CD4-positive, alpha-beta T cell treated with Interleukin-12 subunit alpha and Interleukin-12 subunit beta, for 1 hour (primary cell): ENCODE measurements around the gene FGF2.
"Not testable (repeated sequence)": the region's sequence is repeated elsewhere in the genome, so short reads cannot be mapped to it uniquely, and the experiment has no call there.

Experiments used
- DNase-seq: peaks from one replicate; pipeline ENCODE4 v3.0.0-alpha.2; 2020

Gene FGF2

DNA sequence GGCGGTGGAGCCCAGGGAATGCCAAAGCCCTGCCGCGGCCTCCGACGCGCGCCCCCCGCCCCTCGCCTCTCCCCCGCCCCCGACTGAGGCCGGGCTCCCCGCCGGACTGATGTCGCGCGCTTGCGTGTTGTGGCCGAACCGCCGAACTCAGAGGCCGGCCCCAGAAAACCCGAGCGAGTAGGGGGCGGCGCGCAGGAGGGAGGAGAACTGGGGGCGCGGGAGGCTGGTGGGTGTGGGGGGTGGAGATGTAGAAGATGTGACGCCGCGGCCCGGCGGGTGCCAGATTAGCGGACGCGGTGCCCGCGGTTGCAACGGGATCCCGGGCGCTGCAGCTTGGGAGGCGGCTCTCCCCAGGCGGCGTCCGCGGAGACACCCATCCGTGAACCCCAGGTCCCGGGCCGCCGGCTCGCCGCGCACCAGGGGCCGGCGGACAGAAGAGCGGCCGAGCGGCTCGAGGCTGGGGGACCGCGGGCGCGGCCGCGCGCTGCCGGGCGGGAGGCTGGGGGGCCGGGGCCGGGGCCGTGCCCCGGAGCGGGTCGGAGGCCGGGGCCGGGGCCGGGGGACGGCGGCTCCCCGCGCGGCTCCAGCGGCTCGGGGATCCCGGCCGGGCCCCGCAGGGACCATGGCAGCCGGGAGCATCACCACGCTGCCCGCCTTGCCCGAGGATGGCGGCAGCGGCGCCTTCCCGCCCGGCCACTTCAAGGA lies at the start of gene FGF2:
TSS of gene FGF2 (plus strand) at position 279 of the 705 bp plus-strand sequence. CDS start at position 623, 344 bp downstream.
- peak; percentile 6 for DNase-seq

DNA sequence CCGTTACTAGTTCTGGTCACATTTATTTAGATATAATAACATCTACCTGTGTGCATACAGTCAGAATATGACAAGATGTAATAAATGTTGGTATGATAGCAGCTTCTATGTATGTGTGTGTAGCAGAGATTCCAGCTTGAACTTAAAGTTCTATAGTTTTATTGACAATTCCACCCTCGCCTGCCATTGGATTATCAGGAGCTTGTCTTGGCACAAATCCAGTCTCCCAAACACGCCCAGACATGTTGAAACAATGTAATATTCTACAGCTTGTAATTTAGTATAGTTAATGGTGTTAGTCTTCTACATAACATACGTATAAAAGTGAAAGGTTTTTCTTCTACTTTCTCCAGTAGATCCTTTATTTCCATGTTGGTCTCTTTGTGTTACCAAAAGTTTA lies 49.7 kb upstream of the FGF2 start:
- no peak for DNase-seq

DNA sequence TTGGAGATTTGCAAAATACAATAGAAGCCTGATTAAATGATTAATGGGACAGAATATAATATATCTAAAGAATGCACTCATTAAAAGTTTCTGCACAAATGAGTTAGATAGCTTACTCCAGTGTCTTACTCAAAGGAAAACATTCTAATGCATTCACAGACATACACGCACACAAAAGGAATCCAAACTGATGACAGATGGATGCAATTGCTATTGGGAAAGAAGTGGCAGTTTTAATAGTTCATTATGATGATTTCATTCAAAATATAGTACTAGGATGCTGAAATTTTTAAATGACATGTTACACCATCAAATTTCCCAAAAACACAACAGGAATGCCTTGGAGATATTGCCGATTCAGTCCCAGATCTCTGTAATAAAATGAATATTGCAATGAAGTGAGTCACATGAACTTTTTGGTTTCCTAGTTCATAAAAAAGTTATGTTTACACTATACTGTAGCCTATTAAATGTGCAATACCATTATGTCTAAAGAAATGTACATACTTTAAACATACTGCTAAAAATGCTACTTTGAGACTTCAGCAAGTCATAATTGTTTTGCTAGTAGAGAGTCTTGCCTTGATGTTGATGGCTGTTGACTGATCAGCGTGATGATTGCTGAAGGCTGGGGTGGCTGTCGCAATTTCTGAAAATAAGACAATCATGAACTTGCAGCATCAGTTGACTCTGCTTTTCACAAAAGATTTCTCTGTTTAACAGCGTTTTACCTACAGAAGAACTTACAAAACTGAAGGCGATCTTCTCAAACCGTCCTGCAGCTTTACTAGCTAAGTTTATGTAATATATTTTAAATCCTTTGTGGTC lies 48.6 kb upstream of the FGF2 start:
- no peak for DNase-seq

DNA sequence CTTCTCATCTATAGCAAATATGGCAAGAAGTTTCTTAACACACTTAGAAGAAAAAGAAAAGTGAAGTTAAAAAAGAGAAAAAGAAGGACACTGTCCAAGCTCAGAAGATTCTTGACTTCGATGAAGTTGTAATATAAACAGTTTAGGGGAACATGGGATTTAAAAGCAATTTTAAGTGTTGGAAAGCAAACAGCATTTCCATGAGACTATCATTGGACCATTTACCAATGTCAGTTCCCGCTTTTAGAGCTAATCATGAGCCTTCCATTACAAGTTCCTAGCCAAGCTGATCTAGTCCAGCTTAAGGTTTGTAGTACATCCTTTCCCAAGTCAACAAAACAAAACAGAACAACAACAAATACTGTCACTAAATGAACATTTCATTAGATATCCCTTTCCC lies 45.1 kb upstream of the FGF2 start:
- no peak for DNase-seq

DNA sequence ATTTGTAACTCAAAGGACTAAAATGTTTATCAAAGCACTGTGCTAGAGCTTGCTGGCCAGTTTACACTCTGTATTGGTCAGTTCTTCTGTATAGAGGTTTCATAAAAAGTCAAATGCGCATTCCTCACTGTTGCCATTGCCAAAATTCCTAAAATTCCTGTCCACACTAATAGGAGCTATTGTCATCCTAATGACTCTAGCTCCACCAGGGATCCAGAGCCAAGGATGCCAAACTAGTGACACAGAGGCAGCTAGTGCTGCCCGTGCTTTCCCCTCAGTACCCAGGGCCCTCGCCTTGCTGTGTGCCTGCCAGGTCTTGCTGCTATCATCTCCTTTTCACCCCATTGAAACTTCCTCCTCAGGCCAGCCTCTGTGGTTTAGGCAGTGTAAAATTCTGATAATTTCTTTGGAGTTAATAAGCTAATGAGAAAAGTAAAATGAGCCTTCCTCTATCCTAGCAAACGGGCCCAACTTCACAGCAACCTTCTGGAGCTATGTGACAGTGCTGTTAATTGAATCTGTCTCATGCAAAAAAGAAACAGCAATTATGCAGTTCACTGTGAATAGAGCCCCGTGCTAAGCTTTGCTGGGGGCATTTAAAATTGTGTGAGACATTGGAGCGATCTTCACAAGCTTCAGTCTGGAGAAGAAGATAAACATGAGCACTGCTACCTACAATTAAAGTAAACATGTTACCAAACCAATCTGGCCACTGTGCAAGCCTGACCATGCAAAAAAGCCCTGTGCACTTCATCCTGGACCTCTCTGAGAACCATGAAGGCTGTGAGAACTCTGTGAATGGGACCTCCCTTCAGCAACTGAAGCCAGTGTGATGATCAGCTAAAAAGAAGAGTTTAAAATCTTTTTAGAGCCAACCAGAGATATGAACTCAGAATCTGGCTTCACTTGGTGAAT lies 43.1 kb upstream of the FGF2 start:
- DNase-seq: no peak

DNA sequence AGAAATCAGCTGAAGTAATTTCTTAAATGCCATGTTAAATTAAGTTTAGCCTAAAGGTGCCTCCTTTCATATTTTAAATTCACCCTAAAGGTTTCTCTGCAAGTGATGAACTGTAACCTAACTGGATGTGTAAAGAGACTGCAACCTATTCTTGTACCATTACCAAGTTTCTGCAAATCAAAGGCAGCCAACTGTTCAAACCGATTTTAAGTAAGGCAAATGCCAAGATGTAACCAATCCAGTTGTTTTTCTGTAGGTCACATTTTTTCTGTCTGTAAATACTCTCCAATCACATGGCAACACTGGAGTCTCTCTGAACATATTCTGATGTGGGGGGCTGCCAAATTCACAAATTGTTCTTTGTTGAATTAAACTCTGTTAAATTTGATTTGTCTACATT lies 42.4 kb upstream of the FGF2 start:
- DNase-seq: no peak

DNA sequence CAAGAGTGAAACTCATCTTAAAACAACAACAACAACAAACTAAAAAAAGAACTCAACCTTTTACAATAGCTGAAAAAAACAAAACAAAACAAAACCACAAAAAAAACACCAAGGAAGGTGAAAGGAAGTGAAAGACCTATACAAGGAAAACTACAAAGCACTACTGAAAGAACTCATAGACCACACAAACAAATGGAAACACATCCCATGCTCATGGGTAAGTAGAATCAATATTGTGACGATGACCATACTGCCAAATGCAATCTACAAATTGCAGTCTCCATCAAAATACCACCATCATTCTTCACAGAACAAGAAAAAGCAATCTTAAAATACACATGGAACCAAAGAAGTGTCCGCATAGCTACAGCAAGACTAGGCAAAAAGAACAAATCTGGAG lies 41.5 kb upstream of the FGF2 start:
- no peak for DNase-seq

DNA sequence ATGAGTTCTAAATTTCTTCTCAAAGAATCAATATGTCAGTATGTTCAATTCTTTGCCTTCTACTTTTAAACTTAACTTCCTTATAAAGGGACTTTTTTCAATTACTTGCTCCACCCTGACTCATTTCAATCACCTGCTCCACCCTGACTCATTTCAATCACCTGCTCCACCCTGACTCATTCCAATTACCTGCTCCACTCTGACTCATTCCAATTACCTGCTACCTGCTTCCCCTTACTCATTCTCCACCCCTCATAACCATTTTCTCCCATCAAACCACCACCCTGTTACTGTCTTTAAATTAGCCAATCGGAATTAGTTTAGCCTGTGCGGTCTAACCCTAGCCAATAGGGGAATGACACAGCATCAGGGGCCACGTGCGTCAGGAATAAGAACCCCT lies 40.3 kb upstream of the FGF2 start:
- DNase-seq: not testable (repeated sequence)

DNA sequence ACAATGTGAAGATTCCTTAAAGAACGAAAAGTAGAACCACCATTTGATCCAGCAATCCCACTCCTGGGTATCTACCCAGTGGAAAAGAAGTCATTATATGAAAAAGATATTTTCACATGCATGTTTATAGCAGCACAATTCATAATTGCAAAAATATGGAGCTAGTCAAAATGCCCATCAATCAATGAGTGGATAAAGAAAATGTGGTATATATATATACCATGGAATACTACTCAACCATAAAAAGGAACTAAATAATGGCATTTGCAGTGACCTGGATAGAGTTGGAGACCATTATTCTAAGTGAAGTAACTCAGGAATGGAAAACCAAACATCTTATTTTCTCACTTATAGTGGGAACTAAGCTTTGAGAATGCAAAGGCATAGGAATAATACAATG lies 39.7 kb upstream of the FGF2 start:
- DNase-seq: not testable (repeated sequence)

DNA sequence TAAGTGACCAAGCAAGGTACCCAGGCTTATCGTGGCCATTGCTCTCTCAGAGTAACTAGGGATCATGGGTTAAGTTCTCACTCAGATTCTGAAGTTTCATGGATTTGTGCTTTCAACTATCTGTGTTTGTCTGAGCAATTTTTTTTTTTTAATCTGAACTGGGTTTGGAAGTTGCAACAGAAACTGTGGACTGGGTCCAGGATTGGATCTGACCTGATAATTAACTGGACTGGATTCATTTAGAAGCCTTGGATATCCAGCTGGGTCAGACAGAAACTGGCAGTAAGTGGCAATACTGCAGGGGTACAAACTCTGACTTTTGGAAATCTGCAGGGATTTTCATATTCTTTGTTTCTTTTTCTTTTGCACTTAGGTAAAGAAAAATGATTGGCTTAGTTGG lies 38.7 kb upstream of the FGF2 start:
- DNase-seq: no peak

DNA sequence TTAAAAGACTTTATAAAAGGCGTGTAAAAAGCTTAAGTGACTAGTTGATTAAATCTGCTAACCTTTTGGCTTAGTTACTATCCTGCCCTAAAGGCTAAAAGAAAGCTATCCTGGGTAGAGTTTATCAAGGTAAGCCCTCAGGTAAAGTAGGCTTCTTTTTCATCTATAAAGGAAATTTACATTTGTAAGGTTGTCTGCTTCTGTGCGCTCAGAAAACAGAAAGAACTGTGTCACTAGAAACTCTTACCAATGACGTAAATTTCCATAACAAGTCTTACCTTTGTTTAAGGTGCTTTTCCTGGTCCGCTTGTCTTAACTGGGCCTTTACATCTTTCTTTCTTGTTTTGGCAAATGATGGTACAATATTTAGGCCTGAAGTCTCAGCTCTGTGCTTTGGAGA lies 37.7 kb upstream of the FGF2 start:
- DNase-seq: no peak

DNA sequence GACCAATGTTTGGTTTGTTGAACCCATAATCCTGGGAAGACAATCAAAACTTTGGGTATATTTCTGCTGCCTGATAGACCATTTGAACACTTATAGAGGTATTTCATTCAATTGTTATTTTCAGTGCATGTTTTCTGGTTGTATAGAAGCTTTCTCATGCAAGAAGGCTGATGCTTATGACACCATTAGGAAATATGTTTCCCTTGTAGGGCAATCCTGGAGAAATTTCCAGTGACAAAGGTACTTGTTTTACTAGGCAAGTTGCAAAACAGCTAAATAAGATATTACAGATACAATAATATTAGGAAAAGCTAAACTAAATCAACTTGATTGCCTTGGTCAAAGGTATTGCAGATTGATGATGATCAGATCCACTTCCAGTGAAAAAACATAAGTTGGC lies 32.8 kb upstream of the FGF2 start:
- DNase-seq: no peak

DNA sequence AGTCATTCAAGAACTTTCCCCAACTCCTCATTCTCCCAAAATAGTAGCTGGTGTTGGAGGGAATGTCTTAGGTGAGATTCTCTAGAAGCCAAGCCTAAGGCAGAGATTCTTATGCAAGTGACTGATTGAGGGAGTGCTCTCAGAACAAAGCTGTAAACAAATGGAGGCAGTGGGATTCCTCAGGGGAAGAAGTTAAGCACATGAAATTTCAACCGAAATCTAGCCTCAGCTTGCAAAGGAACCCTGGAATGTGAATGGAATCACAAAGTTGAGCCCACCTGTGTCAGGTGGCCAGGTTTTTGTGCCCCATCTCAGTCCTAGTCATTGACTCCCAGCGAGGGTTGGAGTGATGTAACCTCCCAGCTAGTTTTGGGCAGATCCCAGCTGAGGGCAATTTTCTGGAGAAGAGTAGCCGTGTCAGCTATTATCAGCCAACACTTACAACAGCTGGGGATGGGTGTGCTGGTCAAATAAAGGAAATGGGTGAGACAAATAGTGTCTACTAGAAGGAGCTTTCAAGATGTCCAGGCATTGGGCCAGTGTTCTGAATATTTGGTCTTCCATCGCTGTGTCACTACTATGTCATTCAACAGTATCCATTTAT lies 29.7 kb upstream of the FGF2 start:
- DNase-seq: no peak

DNA sequence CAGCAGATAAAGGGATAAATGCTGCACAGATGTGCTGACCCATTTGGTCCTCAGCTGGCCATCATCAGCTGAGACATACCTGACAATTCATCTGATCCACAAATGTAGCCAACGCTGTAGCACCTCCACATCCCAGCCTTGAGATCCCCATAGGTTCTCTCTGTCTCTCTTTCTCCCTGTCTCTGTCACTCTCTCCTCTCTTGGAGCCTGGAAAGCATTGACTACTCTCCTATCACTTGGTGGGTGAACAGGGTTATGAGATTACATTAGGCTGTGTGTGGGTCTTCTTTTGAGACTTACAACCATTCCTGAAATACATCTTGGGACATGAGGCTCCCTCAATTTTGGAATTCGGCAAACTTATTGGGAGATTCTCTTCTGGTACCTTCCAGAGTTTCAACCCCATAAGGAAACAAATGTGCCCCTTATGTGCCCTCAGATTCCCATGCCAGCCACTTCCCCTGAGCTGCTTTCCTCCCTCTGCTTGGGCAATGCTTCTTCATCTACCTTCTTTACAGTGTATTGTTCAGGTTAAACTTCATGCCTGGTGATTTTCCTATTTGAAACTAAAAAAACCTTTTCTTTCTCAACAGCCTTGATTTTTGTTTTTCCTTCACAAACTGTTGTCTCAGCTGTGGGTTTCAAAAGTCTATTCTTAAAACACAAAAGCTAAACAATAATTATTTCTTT lies 29.1 kb upstream of the FGF2 start:
- DNase-seq: no peak

DNA sequence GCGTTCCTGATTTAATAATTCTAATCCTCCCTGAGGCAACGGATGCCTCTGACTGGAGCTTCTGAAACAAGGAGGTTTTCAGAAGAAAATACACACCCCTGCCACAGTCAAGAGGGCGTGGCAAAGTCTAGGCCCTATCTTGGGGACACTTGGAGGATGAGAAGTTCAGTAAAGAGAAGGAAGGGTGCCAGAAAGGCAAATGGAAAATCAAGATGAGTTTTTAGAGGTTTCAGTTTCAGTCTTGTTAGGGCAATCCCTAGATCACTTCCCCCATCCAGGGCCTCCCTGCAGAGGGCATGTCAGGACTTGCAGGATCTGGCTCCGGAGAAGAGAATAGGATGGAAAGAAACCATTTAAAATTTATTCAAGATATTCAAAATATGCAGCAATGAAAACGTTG lies 28.5 kb upstream of the FGF2 start:
- no peak for DNase-seq

DNA sequence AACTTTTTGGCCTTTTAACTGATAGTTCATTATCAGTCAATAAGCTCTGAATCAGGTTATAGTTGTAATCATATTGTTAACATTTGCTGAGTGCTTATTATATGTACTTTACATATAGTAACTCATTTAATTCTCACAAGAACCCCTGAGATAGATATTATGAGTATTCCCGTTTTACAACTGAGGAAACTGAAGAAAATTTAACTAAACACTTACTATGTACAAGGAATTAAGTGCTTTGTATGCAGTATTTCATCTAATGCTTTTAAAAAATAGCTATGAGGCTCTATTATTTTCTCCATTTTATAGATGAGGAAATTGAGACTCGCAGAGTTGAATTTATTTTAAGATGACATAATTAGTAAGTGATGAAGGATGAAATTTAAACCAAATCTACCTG lies 27.7 kb upstream of the FGF2 start:
- no peak for DNase-seq

DNA sequence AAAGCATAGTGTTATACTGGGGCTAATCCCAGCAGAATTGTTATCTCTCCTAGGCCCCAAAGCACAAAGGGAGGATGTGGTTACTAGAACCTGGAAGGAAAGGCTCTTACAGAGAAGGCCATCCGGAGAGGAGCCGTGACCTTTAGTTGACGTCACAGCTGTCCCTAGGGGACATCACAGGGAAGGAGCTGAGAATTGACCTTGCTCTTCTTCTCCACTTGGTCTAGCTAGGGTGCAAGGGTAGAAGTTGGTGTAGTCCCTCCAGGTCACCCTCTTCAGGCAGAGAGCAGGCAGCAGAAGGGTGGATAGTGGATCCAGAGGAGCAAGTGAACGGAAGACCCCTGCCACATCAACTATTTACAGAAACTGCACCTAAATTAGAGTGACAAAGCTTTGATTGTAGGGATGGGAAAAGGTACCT lies 22.8 kb upstream of the FGF2 start:
- DNase-seq: no peak

DNA sequence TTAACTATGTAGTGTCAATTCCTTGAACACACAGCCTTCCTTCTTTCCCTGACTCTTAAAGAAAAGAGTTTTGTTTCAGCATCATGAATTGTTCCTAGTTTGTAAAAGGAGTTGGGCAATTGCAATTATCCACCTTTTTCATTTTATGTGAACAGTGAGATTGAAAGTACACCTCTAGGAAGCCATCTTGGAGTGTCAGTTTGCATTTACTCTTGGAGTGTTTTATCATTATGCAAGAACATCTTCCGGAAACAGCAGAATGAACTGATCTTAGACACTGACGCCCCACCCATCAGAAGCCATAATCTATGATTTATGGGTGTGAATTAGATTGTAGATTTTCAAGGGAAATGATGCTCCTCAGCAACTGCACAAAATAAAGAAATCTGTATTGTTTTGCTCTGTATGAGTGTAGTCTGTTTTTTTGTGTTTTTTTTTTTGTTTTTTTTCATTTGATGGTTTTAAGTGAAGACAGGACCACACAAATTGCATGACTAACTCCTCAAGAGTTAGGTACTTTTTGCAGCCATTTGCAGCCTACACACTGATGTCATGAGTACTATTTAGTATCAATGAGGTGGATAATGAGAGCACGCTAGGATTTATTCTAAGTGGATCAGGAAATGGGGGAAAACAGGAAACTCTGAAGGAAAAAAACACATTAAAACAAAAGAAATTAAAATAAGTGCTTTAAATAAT lies 19.5 kb upstream of the FGF2 start:
- no peak for DNase-seq

DNA sequence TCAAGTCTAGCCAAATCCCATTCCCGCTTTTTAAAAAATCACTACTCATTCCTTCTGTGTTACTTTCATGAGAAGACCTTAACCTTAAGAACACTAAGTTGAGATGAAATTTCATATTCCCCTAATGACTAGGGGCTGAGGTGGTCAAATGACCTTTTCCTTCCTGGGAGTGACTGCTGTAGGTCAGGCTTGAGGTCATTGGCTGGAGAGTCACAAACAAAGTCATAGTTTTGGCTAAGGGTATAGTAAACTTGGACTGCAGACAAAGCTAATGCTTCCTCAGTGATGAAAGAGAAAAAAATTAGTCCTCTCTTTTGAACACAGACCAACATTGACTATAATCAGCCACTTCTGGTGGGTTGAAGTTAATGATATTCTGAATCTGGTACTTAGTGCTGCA lies 16.0 kb upstream of the FGF2 start:
- no peak for DNase-seq

DNA sequence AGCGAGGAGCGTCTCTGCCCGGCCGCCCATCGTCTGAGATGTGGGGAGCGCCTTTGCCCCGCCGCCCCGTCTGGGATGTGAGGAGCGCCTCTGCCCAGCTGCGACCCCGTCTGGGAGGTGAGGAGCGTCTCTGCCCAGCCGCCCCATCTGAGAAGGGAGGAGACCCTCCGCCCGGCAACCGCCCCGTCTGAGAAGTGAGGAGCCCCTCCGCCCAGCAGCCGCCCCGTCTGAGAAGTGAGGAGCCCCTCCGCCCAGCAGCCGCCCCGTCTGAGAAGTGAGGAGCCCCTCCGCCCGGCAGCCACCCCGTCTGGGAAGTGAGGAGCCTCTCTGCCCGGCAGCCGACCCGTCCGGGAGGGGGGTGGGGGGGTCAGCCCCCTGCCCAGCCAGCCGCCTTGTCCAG lies 14.8 kb upstream of the FGF2 start:
- not testable (repeated sequence) for DNase-seq

DNA sequence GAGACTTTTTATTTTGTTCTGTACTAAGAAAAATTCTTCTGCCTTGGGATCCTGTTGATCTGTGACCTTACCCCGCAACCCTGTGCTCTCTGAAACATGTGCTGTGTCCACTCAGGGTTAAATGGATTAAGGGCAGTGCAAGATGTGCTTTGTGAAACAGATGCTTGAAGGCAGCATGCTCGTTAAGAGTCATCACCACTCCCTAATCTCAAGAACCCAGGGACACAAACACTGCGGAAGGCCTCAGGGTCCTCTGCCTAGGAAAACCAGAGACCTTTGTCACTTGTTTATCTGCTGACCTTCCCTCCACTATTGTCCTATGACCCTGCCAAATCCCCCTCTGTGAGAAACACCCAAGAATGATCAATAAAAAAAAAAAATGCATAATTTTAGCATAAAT lies 13.8 kb upstream of the FGF2 start:
- not testable (repeated sequence) for DNase-seq

DNA sequence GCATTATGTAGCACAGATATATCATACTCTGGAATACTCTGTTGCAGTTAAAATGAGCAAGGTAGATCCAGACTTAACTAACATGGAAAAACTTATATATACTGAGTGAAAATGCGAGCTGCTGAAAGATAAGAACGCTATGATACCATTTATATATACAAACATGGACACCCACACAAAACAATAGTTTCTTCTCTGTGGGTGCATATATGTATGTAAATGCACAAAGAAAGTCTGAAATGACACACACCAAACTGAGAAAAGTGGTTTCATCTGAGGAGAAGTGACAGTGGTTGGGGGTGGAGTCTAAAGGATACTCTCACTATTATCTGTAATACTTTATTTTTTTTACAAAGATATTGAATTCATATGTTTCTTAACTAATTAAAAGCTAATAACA lies 12.2 kb upstream of the FGF2 start:
- DNase-seq: no peak
